GM23248 (cell line): ENCODE results near the gene ITPRID2. TPM values are rescaled to one million over a fixed set of nuclear protein-coding genes. Genes with fewer than 3 reads are reported as not detected.
A peak's percentile ranks its signal among the peaks of the same experiment; 100 is the strongest.

Experiments
- DNase-seq: peaks from one replicate; pipeline ENCODE4 v3.0.0-alpha.2; 2015
- H2AFZ ChIP-seq: fragments of 200-600 bp; sonication (generic); 2 replicates; pipeline ENCODE4 v1.6.1; 2016; ENCODE audit warnings: antibody characterized with exemption
- H3F3A ChIP-seq: fragments of 200-600 bp; sonication (generic); 2 replicates; pipeline ENCODE4 v1.6.1; 2016; ENCODE audit warnings: mild to moderate bottlenecking, antibody characterized with exemption, mixed run types; ENCODE audit not compliant: insufficient read depth
- H3K27ac ChIP-seq: fragments of 200-600 bp; sonication (generic); 2 replicates; pipeline ENCODE4 v1.5.1; 2016; ENCODE audit warnings: mild to moderate bottlenecking
- H3K27me3 ChIP-seq: fragments of 200-600 bp; sonication (generic); replicated peaks from 2 replicates; pipeline ENCODE4 v1.6.1; 2016; ENCODE audit warnings: mild to moderate bottlenecking; ENCODE audit not compliant: insufficient read depth
- H3K36me3 ChIP-seq: fragments of 200-600 bp; sonication (generic); 2 replicates; pipeline ENCODE4 v1.6.1; 2016; ENCODE audit warnings: low read depth, mild to moderate bottlenecking
- H3K4me1 ChIP-seq: fragments of 200-600 bp; sonication (generic); 2 replicates; pipeline ENCODE4 v1.6.1; 2016; ENCODE audit warnings: mild to moderate bottlenecking; ENCODE audit not compliant: insufficient read depth
- H3K4me2 ChIP-seq: fragments of 200-600 bp; sonication (generic); one replicate; pipeline ENCODE4 v1.6.1; 2016; ENCODE audit warnings: mild to moderate bottlenecking; ENCODE audit not compliant: unreplicated experiment
- H3K4me3 ChIP-seq: fragments of 200-600 bp; sonication (generic); 2 replicates; pipeline ENCODE4 v1.5.1; 2016; ENCODE audit warnings: mild to moderate bottlenecking
- H3K79me2 ChIP-seq: fragments of 200-600 bp; sonication (generic); 2 replicates; pipeline ENCODE4 v1.6.1; 2016; ENCODE audit warnings: mild to moderate bottlenecking; ENCODE audit not compliant: insufficient read depth
- H3K9ac ChIP-seq: fragments of 200-600 bp; sonication (generic); 2 replicates; pipeline ENCODE4 v1.6.1; 2016; ENCODE audit warnings: mild to moderate bottlenecking
- H3K9me2 ChIP-seq: fragments of 200-600 bp; sonication (generic); 2 replicates; pipeline ENCODE4 v1.6.1; 2016; ENCODE audit warnings: mixed run types, mild to moderate bottlenecking, moderate library complexity; ENCODE audit not compliant: insufficient read depth
- H3K9me3 ChIP-seq: fragments of 200-600 bp; sonication (generic); one replicate; pipeline ENCODE4 v1.6.1; 2017; ENCODE audit warnings: low read depth
- H4K20me1 ChIP-seq: fragments of 200-600 bp; sonication (generic); 2 replicates; pipeline ENCODE4 v1.6.0; 2016; ENCODE audit not compliant: insufficient read depth
- EZH2 ChIP-seq: fragments of 200-600 bp; sonication (generic); IDR thresholded peaks from 2 replicates; pipeline ENCODE4 v1.6.1; 2018; ENCODE audit warnings: antibody characterized with exemption, mild to moderate bottlenecking; ENCODE audit not compliant: insufficient read depth, poor library complexity, severe bottlenecking
- EZH2phosphoT487 ChIP-seq: fragments of 200-600 bp; sonication (generic); IDR thresholded peaks from 2 replicates; pipeline ENCODE4 v1.6.1; 2018; ENCODE audit warnings: antibody characterized with exemption, moderate library complexity, mild to moderate bottlenecking, low read depth; ENCODE audit not compliant: insufficient read depth
- WGBS, 2 experiments: methylation state at CpG; one replicate each; pipeline ENCODE4 v1.1.6; 2015 to 2017; ENCODE audit warnings: low lambda C conversion rate in 2 of 2, low coverage in 1 of 2; ENCODE audit errors: missing lambda C conversion rate in 2 of 2; 5-methylcytosine and 5-hydroxymethylcytosine counted together
- in situ Hi-C: fragments of 300-500 bp; cut with MboI; formaldehyde crosslinking; loops from 2 replicates; pipeline ENCODE4 v1.15.0; 2020
- polyA plus RNA-seq: library from polyadenylated mRNA; unstranded; fragments of >200 nt; fragmentation: Nextera tagmentation; extraction: Ambion mirVana; gene quantifications from 2 replicates; pipeline ENCODE4 v1.2.1, GENCODE V29; 2016
- total RNA-seq: library from RNA; depleted of rRNA; stranded (reverse); fragments of >200 nt; shearing (Covaris generic); gene quantifications from 2 replicates; pipeline ENCODE4 v1.2.3, GENCODE V29; 2014

Gene ITPRID2
- total and polyA plus RNA-seq, 2 experiments from 2014 or later = 26.4 to 52.7 TPM

- in situ Hi-C loops = no loop called here
- no peak overlapping the region for H3K4me3 ChIP-seq
Observed at GRCh38 chr2:181847702-181848101, 43.8 kb upstream of the ITPRID2 start.

GRCh38 chr2:181848261-181848886, 43.2 kb upstream of the ITPRID2 start:
- no peaks in the 10 kb centered on the region for H3K27me3 ChIP-seq
- H3K79me2 ChIP-seq = no peaks in the 10 kb centered on the region
- H3K4me3 ChIP-seq = no peak overlapping the region
- in situ Hi-C loops = no loop called here
- H3K4me1 ChIP-seq = no peaks in the 10 kb centered on the region
- 0 out of 2 replicates have a peak overlapping the region, but pooled peaks have one; percentile 29 for H2AFZ ChIP-seq
- no peaks in the 10 kb centered on the region for H3K9me2 ChIP-seq
- H3K36me3 ChIP-seq = no peaks in the 10 kb centered on the region
- no peaks in the 10 kb centered on the region for H3F3A ChIP-seq
- no peak overlapping the region for H3K9ac ChIP-seq
- H4K20me1 ChIP-seq = no peaks in the 10 kb centered on the region
- no peak for TF ChIP-seq EZH2phosphoT487
- no peak for TF ChIP-seq EZH2
- H3K27ac ChIP-seq = no peak overlapping the region
- no peaks in the 10 kb centered on the region for H3K9me3 ChIP-seq
- WGBS, 2 experiments = 57 to 62% methylated on average over 3 of the region's 3 CpGs
- peak overlapping the region; percentile 7 for H3K4me2 ChIP-seq
- peak; percentile 9 for DNase-seq

More at GRCh38 chr2:181847702-181848101, 43.8 kb upstream of the ITPRID2 start:
- Histone ChIP-seq H3K36me3 (no peaks in the 10 kb centered on the region), H3K9me3 (no peaks in the 10 kb centered on the region), H3K27me3 (no peaks in the 10 kb centered on the region), H3K27ac (no peak overlapping the region), H3K9me2 (no peaks in the 10 kb centered on the region), H4K20me1 (no peaks in the 10 kb centered on the region), H3K4me2 (no peak overlapping the region), H3F3A (no peaks in the 10 kb centered on the region), H3K9ac (no peak overlapping the region), H2AFZ (no peak overlapping the region), H3K4me1 (no peaks in the 10 kb centered on the region), H3K79me2 (no peaks in the 10 kb centered on the region)
- no peak for TF ChIP-seq EZH2
- TF ChIP-seq EZH2phosphoT487 = no peak
- 65 to 71% methylated on average over 2 of the region's 2 CpGs for WGBS, 2 experiments
- no peak for DNase-seq

- H3K27ac ChIP-seq = no peak overlapping the region
- H3K9me2 ChIP-seq = no peaks in the 10 kb centered on the region
- 85 to 90% methylated on average over 1 of the region's 1 CpG for WGBS, 2 experiments
- H3K4me1 ChIP-seq = no peaks in the 10 kb centered on the region
- H3K36me3 ChIP-seq = no peaks in the 10 kb centered on the region
- no peaks in the 10 kb centered on the region for H3F3A ChIP-seq
- H3K9me3 ChIP-seq = no peaks in the 10 kb centered on the region
- H3K4me3 ChIP-seq = no peak overlapping the region
- in situ Hi-C loops = no loop called here
- H3K27me3 ChIP-seq = no peaks in the 10 kb centered on the region
- no peak overlapping the region for H2AFZ ChIP-seq
- TF ChIP-seq EZH2phosphoT487 (no peak), EZH2 (no peak)
- DNase-seq = no peak
- H3K79me2 ChIP-seq = no peaks in the 10 kb centered on the region
- H4K20me1 ChIP-seq = no peaks in the 10 kb centered on the region
- no peak overlapping the region for H3K9ac ChIP-seq
- H3K4me2 ChIP-seq = no peak overlapping the region
Observed at GRCh38 chr2:181849601-181850000, 41.9 kb upstream of the ITPRID2 start.

DNA sequence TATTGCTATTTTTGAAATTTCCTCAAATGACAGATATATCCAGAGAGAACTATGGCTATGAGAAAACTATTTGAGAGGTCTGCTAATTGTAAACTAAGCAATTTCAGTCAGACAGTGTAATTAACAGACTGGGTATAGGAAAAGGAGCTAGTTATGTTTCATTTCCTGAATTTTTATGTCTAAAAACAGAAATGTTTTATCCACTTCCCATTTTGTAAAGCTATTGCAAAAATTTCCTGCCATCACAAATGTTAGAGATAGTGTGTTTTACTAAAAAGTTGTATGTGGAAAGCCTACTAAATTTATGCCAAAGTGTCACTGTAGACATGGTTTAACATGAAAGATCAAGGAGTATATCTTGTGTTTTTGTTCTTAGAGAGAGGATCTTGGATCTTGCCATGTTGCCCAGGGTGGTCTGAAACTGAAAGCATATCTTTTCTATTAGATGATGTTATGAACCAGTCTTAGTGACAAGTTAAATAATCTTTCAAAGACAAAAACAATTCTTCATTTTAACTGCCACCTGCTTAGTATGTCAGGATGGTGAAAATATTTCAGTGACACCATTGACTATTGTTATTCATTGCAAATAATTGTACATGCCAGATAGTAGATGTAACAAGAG, 40.5 kb upstream of the ITPRID2 start:
- H3K9me3 ChIP-seq = no peaks in the 10 kb centered on the region
- no peak overlapping the region for H2AFZ ChIP-seq
- no peaks in the 10 kb centered on the region for H4K20me1 ChIP-seq
- no peak for DNase-seq
- TF ChIP-seq EZH2phosphoT487 (no peak), EZH2 (no peak)
- H3K4me2 ChIP-seq = no peak overlapping the region
- H3K9me2 ChIP-seq = no peaks in the 10 kb centered on the region
- no peak overlapping the region for H3K4me3 ChIP-seq
- H3F3A ChIP-seq = no peaks in the 10 kb centered on the region
- H3K4me1 ChIP-seq = no peaks in the 10 kb centered on the region
- in situ Hi-C loops = no loop called here
- no peak overlapping the region for H3K27ac ChIP-seq
- no peaks in the 10 kb centered on the region for H3K27me3 ChIP-seq
- no peak overlapping the region for H3K9ac ChIP-seq
- no peaks in the 10 kb centered on the region for H3K36me3 ChIP-seq
- H3K79me2 ChIP-seq = no peaks in the 10 kb centered on the region
